ENCODE results near the gene CARD14.
"Not testable (repeated sequence)": the region's sequence is repeated elsewhere in the genome, so short reads cannot be mapped to it uniquely, and the experiment has no call there.

The CARD14 gene

DNA sequence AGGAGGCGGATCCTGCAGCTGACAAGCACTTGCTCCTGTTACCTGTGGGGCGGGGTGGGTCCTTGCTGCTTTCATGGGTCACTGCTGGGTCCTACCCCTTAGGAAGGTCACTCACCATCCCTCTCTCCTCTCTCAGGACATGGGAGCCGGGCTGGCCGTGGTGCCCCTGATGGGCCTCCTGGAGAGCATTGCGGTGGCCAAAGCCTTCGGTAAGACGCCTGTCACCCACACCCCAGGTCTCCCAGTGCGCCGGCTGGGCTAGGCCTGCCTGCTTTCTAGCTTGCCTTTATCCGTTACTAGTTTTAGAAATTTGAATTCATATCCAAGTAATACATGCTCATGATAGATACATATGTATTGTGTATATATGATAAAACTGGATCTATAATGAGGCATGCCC is 67.6 kb downstream of the CARD14 start:
- ChIA-PET CTCF (no interaction called here), POLR2A (ENCODE audit: low non-redundant PET) (interaction anchor here (0.5 kb wide), 1 partner anchor 19 kb away, joined by 5 read pairs; no protein-coding TSS in a partner anchor)
- DNase-seq (ENCODE audit: low spot score): no peak
- no peak overlapping the region for H3K27ac ChIP-seq
- TF ChIP-seq, protein P1, sequence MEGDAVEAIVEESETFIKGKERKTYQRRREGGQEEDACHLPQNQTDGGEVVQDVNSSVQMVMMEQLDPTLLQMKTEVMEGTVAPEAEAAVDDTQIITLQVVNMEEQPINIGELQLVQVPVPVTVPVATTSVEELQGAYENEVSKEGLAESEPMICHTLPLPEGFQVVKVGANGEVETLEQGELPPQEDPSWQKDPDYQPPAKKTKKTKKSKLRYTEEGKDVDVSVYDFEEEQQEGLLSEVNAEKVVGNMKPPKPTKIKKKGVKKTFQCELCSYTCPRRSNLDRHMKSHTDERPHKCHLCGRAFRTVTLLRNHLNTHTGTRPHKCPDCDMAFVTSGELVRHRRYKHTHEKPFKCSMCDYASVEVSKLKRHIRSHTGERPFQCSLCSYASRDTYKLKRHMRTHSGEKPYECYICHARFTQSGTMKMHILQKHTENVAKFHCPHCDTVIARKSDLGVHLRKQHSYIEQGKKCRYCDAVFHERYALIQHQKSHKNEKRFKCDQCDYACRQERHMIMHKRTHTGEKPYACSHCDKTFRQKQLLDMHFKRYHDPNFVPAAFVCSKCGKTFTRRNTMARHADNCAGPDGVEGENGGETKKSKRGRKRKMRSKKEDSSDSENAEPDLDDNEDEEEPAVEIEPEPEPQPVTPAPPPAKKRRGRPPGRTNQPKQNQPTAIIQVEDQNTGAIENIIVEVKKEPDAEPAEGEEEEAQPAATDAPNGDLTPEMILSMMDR (conservative IDR thresholded peaks at IDR 0.05; ENCODE audit: low read depth): no peak

DNA sequence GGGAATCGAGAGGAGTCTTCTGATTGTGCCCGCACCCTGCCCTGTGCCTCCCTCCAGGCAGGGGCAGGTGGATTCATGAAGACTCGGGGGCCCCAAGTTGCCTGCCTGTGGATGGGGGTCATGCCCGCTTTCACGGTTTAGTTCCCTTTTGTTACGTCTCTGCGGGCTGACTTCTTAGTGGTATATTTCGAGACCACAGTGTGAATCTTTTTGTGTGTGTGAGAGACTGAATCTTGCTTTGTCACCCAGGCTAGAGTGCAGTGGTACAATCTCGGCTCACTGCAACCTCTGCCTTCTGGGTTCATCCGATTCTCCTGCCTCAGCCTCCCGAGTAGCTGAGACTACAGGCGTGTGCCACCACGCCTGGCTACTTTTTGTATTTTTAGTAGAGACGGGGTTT is 72.7 kb downstream of the CARD14 start:
- TF ChIP-seq, protein P1 (conservative IDR thresholded peaks at IDR 0.05; ENCODE audit: low read depth): no peak
- no peak for DNase-seq (ENCODE audit: low spot score)
- POLR2A ChIA-PET (ENCODE audit: low non-redundant PET): no interaction called here
- CTCF ChIA-PET: interaction anchor here (0.9 kb wide), 1 partner anchor 13 kb away, joined by 5 read pairs; no protein-coding TSS in a partner anchor
- H3K27ac ChIP-seq: no peak overlapping the region

DNA sequence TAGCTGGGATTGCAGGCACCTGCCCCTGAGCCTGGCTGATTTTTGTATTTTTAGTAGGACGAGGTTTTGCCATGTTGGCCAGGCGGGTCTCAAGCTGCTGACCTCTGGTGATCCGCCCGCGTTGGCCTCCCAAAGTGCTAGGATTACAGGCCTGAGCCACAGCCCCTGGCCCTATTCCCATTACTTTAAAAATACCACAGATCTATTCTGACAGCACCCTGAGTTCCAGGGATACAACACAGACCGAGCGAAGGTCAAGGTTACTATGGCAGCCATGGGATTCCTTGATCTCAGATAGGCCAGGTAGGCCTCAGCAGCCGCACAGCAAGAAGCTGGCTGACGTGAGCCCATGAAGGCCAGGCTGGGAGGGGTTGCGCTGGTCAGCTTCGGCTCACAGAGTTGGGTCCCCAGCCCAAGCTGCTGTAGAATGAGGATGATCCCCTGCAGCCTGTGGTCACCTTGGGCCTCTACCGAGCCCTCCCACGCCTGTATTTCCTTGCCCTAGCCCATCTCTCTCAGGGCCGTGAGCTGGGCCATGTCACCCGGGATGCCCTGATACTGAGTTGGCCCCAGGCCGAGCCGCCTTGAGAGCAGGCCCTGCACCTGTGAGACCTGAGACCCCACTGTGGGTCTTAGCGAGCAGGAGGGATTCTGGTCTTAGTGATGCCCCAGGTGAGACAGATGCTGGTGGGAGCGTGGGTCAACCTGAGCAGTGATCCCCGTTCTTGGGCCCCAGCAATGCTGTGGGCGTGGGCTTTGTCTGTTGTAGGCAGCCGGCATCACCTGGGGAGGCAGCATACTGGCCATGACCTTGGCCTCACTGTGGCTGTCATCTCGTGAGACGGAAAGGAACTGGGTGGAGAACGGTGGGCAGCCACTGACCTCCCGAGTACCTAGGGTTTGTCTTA is 74.0 kb downstream of the CARD14 start:
- ChIA-PET CTCF (interaction anchor here (0.6 to 0.9 kb wide), 2 partner anchors 14 to 435 kb away, joined by 4 to 5 read pairs; no protein-coding TSS in a partner anchor), POLR2A (ENCODE audit: low non-redundant PET) (no interaction called here)
- no peak for DNase-seq (ENCODE audit: low spot score)
- TF ChIP-seq, protein P1 (conservative IDR thresholded peaks at IDR 0.05; ENCODE audit: low read depth): no peak
- peak overlapping the region; percentile 2; the same call in 1 of the 2 replicates for H3K27ac ChIP-seq

DNA sequence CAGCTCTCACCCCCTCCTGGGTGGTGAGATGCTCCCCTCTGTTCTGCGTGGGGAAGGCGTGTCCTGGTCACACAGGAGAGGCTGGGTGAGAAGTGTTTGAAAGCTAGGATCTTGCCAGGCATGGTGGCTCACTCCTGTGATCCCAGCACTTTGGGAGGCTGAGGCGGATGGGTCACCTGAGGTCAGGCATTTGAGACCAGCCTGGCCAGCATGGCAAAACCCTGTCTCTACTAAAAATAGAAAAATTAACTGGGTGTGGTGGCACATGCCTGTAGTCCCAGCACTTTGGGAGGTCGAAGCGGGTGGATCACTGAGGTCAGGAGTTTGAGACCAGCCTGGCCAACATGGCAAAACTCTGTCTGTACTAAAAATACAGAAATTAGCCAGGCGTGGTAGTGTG is 74.6 kb downstream of the CARD14 start:
- H3K27ac ChIP-seq; POLR2A ChIA-PET (ENCODE audit: low non-redundant PET); DNase-seq (ENCODE audit: low spot score): not testable (repeated sequence)
- CTCF ChIA-PET: interaction anchor here (0.7 kb wide), 1 partner anchor 78 kb away, joined by 4 read pairs; no protein-coding TSS in a partner anchor

DNA sequence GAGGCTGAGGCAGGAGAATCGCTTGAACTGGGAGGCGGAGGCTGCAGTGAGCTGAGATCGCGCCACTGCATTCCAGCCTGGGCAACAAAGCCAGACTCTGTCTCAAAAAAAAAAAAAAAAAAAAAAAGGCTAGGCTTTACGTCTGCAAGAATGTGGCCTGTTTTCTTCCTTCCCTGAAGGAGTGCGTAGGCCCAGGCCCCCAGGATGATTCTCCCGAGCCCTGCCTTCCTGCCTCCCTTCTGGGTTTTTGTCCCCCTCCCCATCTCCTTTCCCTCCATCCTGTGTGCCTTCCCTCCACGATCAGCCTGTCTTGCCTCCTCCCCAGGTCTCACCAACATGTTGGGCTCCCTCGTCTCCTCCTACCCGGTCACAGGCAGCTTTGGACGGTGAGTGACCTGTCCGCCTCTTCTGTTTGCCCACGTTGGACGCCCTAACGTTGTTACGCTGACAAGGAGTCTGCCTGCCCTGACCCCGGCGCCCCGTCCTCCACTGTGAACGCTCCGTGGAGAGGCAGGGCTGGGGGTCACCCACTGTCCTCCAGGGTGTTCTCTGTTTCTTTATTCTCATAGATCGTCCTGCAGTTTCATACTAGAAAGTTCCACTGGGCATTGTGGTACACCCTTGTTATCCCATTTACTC is 75.2 kb downstream of the CARD14 start:
- POLR2A ChIA-PET (ENCODE audit: low non-redundant PET): no interaction called here
- TF ChIP-seq, protein P1 (conservative IDR thresholded peaks at IDR 0.05; ENCODE audit: low read depth): no peak
- CTCF ChIA-PET: interaction anchor here (0.7 kb wide), 1 partner anchor 77 kb away, joined by 4 read pairs; no protein-coding TSS in a partner anchor
- no peak overlapping the region for H3K27ac ChIP-seq
- DNase-seq (ENCODE audit: low spot score): no peak

DNA sequence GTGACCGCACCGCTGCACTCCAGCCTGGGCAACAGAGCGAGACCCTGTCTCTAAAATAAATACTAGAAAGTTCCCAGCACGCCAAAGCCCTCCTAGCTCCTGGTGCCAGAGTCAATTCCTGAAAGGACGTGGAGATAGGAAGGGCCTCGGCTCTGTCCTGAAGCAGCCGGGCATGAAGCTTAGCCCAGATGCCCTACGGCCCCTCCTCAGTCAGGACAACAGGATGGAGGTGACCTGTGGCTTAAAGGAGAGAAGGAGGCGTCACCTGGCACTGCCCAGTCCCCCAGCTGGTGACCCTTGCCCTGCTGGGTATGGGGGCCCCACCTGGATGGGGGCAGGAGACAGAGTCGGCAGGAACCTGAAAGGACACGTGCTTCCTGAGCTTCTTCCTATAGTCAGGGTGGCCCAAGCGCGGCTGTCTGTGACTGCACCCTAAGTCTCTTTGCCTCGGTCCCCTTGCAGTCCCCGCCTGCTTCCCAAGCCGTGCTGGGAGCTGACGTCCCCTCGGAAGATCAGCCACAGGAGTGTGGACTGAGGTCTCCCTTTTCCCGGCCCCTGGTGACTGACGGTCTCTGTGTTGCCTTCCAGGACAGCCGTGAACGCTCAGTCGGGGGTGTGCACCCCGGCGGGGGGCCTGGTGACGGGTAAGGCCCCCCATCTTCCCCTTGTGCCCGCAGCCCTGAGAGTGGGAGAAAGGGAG is 75.9 kb downstream of the CARD14 start:
- TF ChIP-seq, protein P1 (conservative IDR thresholded peaks at IDR 0.05; ENCODE audit: low read depth): no peak
- DNase-seq (ENCODE audit: low spot score): no peak
- ChIA-PET POLR2A (ENCODE audit: low non-redundant PET) (no interaction called here), CTCF (no interaction called here)
- no peak overlapping the region for H3K27ac ChIP-seq

Measured in RWPE1 (cell line).